Lower lobe of right lung (tissue), 2 donors: ENCODE results near the gene CDK3. TPM values are rescaled to one million over a fixed set of nuclear protein-coding genes. Genes with fewer than 3 reads are reported as not detected.
"Not testable (repeated sequence)": the region's sequence is repeated elsewhere in the genome, so short reads cannot be mapped to it uniquely, and the experiment has no call there.

ENCODE experiments used
- ATAC-seq, 2 donors: fragments of 200-7000 bp; cut with Tn5 transposase; one replicate each; pipeline ENCODE4 v1.9.1; 2020 to 2022; ENCODE audit warnings: mild to moderate bottlenecking in 2 of 2, moderate library complexity in 2 of 2
- DNase-seq: peaks from one replicate; pipeline ENCODE4 v3.0.0-alpha.2; 2020
- H3K27ac ChIP-seq: fragments of 200-600 bp; one replicate; pipeline ENCODE4 v1.8.0; 2022
- H3K27me3 ChIP-seq: fragments of 200-600 bp; one replicate; pipeline ENCODE4 v1.8.0; 2022; ENCODE audit warnings: low read depth
- H3K36me3 ChIP-seq: fragments of 200-600 bp; one replicate; pipeline ENCODE4 v1.8.0; 2022; ENCODE audit warnings: mild to moderate bottlenecking
- H3K4me1 ChIP-seq: fragments of 200-600 bp; one replicate; pipeline ENCODE4 v1.8.0; 2022
- H3K4me3 ChIP-seq: fragments of 200-600 bp; one replicate; pipeline ENCODE4 v1.8.0; 2022; ENCODE audit warnings: mild to moderate bottlenecking
- H3K9me3 ChIP-seq: fragments of 200-600 bp; one replicate; pipeline ENCODE4 v1.8.0; 2022
- CTCF ChIP-seq: fragments of 200-600 bp; IDR thresholded peaks from one replicate; pipeline ENCODE4 v1.8.0; 2022; ENCODE audit warnings: antibody characterized with exemption, mild to moderate bottlenecking
- intact Hi-C: fragments of 100-400 bp; cut with DNase I; formaldehyde crosslinking; loops from one replicate; pipeline ENCODE4 v1.11.0; 2022
- long read RNA-seq: library from polyadenylated mRNA; unstranded; transcript quantifications from one replicate; pipeline ENCODE4 v2.0.0, GENCODE V29; 2021
- total RNA-seq: library from RNA; stranded (reverse); fragmentation: NEBNext Ultra II Directional; extraction: Animal tissue kit (Norgen Biotek cat#: 25700); gene quantifications from one replicate; pipeline ENCODE4 v1.2.1, GENCODE V29; 2021
- donor health status: DM: no; HTN: yes; CAD: no; lungs with severe emphysema.

CDK3 gene
- total RNA-seq, result 8.4 TPM
- long read RNA-seq, partial matches to known transcripts, result 0 of 2 reads
- long read RNA-seq, other reads (novel, unspliced or antisense), result 0 of 2 reads

GRCh38 chr17:76000755-76001521, at the start of gene CDK3:
CDK3 (plus strand) TSS chr17:76000855; CDS start chr17:76001426, 571 bp downstream.
- H3K27me3 ChIP-seq, result no peaks in the 10 kb centered on the region
- H3K4me1 ChIP-seq, result peaks cover 55% of the 10 kb centered on the region
- no peak for ATAC-seq
- H3K36me3 ChIP-seq, result peaks cover 21% of the 10 kb centered on the region
- peak within 1 kb of the TSS; percentile 18 for H3K27ac ChIP-seq
- no peak within 1 kb of the TSS for H3K4me3 ChIP-seq
- no peaks in the 10 kb centered on the region for H3K9me3 ChIP-seq
- intact Hi-C loops, result loop anchor here (10.0 kb wide), 1 partner anchor 96 kb away; the partner anchor contains the start of gene MRPL38
- TF ChIP-seq CTCF, result no peak
- DNase-seq, result peak; percentile 22

GRCh38 chr17:75950855-75951554, 49.6 kb upstream of the CDK3 start:
- DNase-seq (no peak), ATAC-seq (no peak)
- TF ChIP-seq CTCF, result no peak
- H3K9me3 ChIP-seq, result no peaks in the 10 kb centered on the region
- H3K27me3 ChIP-seq, result no peaks in the 10 kb centered on the region
- H3K27ac ChIP-seq, result no peak overlapping the region
- intact Hi-C loops, result no loop called here
- no peak overlapping the region for H3K4me3 ChIP-seq
- H3K4me1 ChIP-seq, result no peaks in the 10 kb centered on the region
- peaks cover 100% of the 10 kb centered on the region for H3K36me3 ChIP-seq

- peaks cover 6% of the 10 kb centered on the region for H3K4me1 ChIP-seq
- peaks cover 44% of the 10 kb centered on the region for H3K36me3 ChIP-seq
- H3K9me3 ChIP-seq, result no peaks in the 10 kb centered on the region
- no peak overlapping the region for H3K4me3 ChIP-seq
- no peak for TF ChIP-seq CTCF
- H3K27ac ChIP-seq, result no peak overlapping the region
- no peaks in the 10 kb centered on the region for H3K27me3 ChIP-seq
- ATAC-seq (peak in 1 of 2 donors; percentile 42), DNase-seq (no peak)
- intact Hi-C loops, result no loop called here
Measured at GRCh38 chr17:75959051-75959838, 41.4 kb upstream of the CDK3 start.

- intact Hi-C loops, result no loop called here
- peaks cover 44% of the 10 kb centered on the region for H3K36me3 ChIP-seq
- H3K27me3 ChIP-seq, result no peaks in the 10 kb centered on the region
- peaks cover 6% of the 10 kb centered on the region for H3K4me1 ChIP-seq
- H3K4me3 ChIP-seq, result no peak overlapping the region
- no peak for ATAC-seq
- no peak for TF ChIP-seq CTCF
- no peak overlapping the region for H3K27ac ChIP-seq
- no peaks in the 10 kb centered on the region for H3K9me3 ChIP-seq
- no peak for DNase-seq
Measured at GRCh38 chr17:75959839-75960511, 40.7 kb upstream of the CDK3 start.

GRCh38 chr17:75965468-75965867, 35.2 kb upstream of the CDK3 start:
- no peak for TF ChIP-seq CTCF
- intact Hi-C loops, result no loop called here
- H3K27ac ChIP-seq, result no peak overlapping the region
- H3K36me3 ChIP-seq, result peaks cover 32% of the 10 kb centered on the region
- ATAC-seq (no peak), DNase-seq (no peak)
- no peaks in the 10 kb centered on the region for H3K27me3 ChIP-seq
- no peak overlapping the region for H3K4me3 ChIP-seq
- H3K4me1 ChIP-seq, result peaks cover 9% of the 10 kb centered on the region
- no peaks in the 10 kb centered on the region for H3K9me3 ChIP-seq

- intact Hi-C loops, ATAC-seq, H3K9me3 ChIP-seq, H3K4me3 ChIP-seq, H3K27ac ChIP-seq, H3K27me3 ChIP-seq, DNase-seq: not testable (repeated sequence)
- H3K36me3 ChIP-seq, result peaks cover 54% of the 10 kb centered on the region
- H3K4me1 ChIP-seq, result peaks cover 11% of the 10 kb centered on the region
Measured at GRCh38 chr17:75969044-75969443, 31.6 kb upstream of the CDK3 start.
